Endothelial cell (in vitro differentiated cells): Measurements from ENCODE around the gene C10orf62. TPM values are rescaled to one million over a fixed set of nuclear protein-coding genes. Genes with fewer than 3 reads are reported as not detected.
A peak's percentile ranks its signal among the peaks of the same experiment; 100 is the strongest.

Experiments
- DNase-seq: peaks from one replicate; pipeline ENCODE4 v3.0.0; 2021; ENCODE audit warnings: low spot score
- H3K27ac Mint-ChIP-seq: one replicate; pipeline ENCODE4 v1.8.0; 2021; ENCODE audit warnings: mixed read lengths, inconsistent platforms; ENCODE audit not compliant: unreplicated experiment
- H3K27me3 Mint-ChIP-seq: one replicate; pipeline ENCODE4 v1.8.0; 2021; ENCODE audit warnings: mild to moderate bottlenecking, moderate library complexity, mixed read lengths, inconsistent platforms; ENCODE audit not compliant: unreplicated experiment
- H3K36me3 Mint-ChIP-seq: one replicate; pipeline ENCODE4 v1.8.0; 2021; ENCODE audit warnings: mild to moderate bottlenecking, low read depth, mixed read lengths, inconsistent platforms; ENCODE audit not compliant: unreplicated experiment
- H3K4me1 Mint-ChIP-seq: one replicate; pipeline ENCODE4 v1.8.0; 2021; ENCODE audit warnings: mild to moderate bottlenecking, mixed read lengths, inconsistent platforms; ENCODE audit not compliant: unreplicated experiment
- H3K4me3 Mint-ChIP-seq: one replicate; pipeline ENCODE4 v1.8.0; 2021; ENCODE audit warnings: mild to moderate bottlenecking, mixed read lengths, inconsistent platforms; ENCODE audit not compliant: unreplicated experiment
- H3K9me3 Mint-ChIP-seq: one replicate; pipeline ENCODE4 v1.8.0; 2021; ENCODE audit warnings: mixed read lengths, inconsistent platforms; ENCODE audit not compliant: unreplicated experiment
- total RNA-seq: library from RNA; stranded (reverse); fragmentation: NEBNext Ultra II Directional; extraction: Animal tissue kit (Norgen Biotek cat#: 25700); gene quantifications from one replicate; pipeline ENCODE4 v1.2.1, GENCODE V29; 2021; ENCODE audit not compliant: unreplicated experiment
- TF ChIP-seq, protein P1 (sequence below): fragments of 200-600 bp; sonication (generic); IDR thresholded peaks from one replicate; pipeline ENCODE4 v1.5.0; 2021; ENCODE audit warnings: antibody characterized with exemption; ENCODE audit not compliant: unreplicated experiment

The C10orf62 gene
- total RNA-seq, 1 donor from 2014 or later = not detected

GRCh38 chr10:97640174-97640867, 50.8 kb downstream of the C10orf62 start, which contains the start of gene PI4K2A:
Gene PI4K2A, plus strand, starts transcription at chr10:97640671. Its CDS starts 72 bp downstream, at chr10:97640743.
- H3K27ac Mint-ChIP-seq = peak within 1 kb of the TSS; percentile 97
- H3K27me3 Mint-ChIP-seq = peaks cover 3% of the 10 kb centered on the region
- H3K36me3 Mint-ChIP-seq = peaks cover 16% of the 10 kb centered on the region
- H3K4me1 Mint-ChIP-seq = peaks cover 21% of the 10 kb centered on the region
- peak; percentile 98 for DNase-seq
- H3K9me3 Mint-ChIP-seq = no peaks in the 10 kb centered on the region
- H3K4me3 Mint-ChIP-seq = peak within 1 kb of the TSS; percentile 99
- TF ChIP-seq, protein P1, sequence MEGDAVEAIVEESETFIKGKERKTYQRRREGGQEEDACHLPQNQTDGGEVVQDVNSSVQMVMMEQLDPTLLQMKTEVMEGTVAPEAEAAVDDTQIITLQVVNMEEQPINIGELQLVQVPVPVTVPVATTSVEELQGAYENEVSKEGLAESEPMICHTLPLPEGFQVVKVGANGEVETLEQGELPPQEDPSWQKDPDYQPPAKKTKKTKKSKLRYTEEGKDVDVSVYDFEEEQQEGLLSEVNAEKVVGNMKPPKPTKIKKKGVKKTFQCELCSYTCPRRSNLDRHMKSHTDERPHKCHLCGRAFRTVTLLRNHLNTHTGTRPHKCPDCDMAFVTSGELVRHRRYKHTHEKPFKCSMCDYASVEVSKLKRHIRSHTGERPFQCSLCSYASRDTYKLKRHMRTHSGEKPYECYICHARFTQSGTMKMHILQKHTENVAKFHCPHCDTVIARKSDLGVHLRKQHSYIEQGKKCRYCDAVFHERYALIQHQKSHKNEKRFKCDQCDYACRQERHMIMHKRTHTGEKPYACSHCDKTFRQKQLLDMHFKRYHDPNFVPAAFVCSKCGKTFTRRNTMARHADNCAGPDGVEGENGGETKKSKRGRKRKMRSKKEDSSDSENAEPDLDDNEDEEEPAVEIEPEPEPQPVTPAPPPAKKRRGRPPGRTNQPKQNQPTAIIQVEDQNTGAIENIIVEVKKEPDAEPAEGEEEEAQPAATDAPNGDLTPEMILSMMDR = no peak

Other genes starting within 250 kb of the C10orf62 start
- gene RRP12, start 188.4 kb upstream of the C10orf62 start, total RNA-seq = 19.5 TPM
- 291 TPM for gene PGAM1, start 163.5 kb upstream of the C10orf62 start, total RNA-seq
- gene EXOSC1, start 143.7 kb upstream of the C10orf62 start, total RNA-seq = 36.0 TPM
- gene ZDHHC16, start 143.5 kb upstream of the C10orf62 start, total RNA-seq = 45.0 TPM
- 127 TPM for gene MMS19, start 91.3 kb upstream of the C10orf62 start, total RNA-seq
- 78.0 TPM for gene UBTD1, start 90.8 kb upstream of the C10orf62 start, total RNA-seq
- 0.33 TPM for gene ANKRD2, start 16.9 kb upstream of the C10orf62 start, total RNA-seq
- gene HOGA1, start 5.3 kb upstream of the C10orf62 start, total RNA-seq = 0.85 TPM
- 10.9 TPM for gene MORN4, start 43.8 kb downstream of the C10orf62 start, total RNA-seq
- 35.4 TPM for gene PI4K2A, start 51.0 kb downstream of the C10orf62 start, total RNA-seq
- 0.67 TPM for gene AVPI1, start 97.5 kb downstream of the C10orf62 start, total RNA-seq
- gene MARVELD1, start 124.0 kb downstream of the C10orf62 start, total RNA-seq = 21.0 TPM
- gene ZFYVE27, start 147.4 kb downstream of the C10orf62 start, total RNA-seq = 19.2 TPM
- gene SFRP5, start 182.3 kb downstream of the C10orf62 start, total RNA-seq = 3.5 TPM